Measurements from ENCODE around the gene STRADB.
"Not testable (repeated sequence)": the region's sequence is repeated elsewhere in the genome, so short reads cannot be mapped to it uniquely, and the experiment has no call there.

The STRADB gene, protein sequence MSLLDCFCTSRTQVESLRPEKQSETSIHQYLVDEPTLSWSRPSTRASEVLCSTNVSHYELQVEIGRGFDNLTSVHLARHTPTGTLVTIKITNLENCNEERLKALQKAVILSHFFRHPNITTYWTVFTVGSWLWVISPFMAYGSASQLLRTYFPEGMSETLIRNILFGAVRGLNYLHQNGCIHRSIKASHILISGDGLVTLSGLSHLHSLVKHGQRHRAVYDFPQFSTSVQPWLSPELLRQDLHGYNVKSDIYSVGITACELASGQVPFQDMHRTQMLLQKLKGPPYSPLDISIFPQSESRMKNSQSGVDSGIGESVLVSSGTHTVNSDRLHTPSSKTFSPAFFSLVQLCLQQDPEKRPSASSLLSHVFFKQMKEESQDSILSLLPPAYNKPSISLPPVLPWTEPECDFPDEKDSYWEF

DNA sequence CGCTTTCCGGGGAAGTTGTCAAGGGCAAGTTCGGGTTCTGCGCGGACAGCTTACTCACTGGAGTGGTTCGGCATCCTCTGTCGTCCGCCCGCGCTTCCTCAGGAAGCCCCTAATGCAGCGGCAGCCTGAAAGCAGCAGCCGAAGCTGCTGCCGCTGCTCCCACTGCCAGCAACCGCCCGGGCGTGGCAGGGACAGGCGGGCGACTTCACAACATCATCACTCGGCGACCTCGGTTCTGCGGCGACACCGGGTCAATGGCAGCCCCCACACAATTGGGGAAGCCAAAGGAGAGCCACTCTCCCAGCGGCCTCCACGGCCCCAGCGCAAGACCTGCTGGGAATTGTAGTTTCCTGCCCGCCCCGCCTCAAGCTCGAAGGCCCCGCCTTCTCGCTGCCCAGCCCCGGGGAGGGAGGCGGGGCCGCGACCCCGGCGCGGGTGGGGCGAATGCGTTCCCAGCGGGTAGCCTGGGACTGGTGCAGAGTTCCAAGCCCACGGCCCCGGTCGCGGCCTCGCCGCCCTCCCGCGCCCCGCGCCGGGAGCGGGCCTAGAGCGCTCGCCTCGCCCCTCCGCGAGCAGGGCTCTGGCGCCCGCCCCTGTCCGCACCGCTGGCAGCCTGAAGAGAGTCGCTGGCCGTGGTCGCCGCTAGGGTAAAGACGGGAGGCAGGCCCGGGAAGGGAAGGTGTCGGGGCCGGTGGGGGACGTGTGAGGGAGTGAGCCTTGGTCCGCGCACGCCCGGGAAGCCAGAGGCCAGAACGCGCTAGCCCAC is at the start of gene STRADB, which contains the start of gene TRAK2:
STRADB (plus strand) TSS at position 449 of the 766 bp plus-strand sequence. CDS start 3,101 bp downstream, outside the sequence.
TRAK2 (minus strand) TSS at position 167 of the 766 bp plus-strand sequence. CDS start 30,951 bp downstream, outside the sequence.
- peak; percentile 92 to 93 for DNase-seq

DNA sequence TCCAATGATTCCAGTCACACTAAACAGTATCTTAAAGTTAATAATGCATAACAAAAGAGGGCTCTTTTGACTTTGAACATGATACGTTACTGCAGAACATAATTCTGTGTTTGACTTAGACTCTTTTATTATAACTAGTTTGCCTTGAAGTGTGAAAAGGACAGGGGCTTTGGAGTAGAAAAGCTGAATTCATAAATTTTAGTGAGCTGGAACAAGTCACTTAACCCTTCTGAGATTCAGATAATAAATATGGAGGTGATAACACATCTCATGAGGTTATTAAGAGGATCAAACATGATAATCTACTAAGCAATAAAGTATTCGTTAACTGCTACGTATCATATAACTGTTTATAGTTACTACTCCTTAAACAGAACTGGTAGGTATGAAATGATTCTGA is 49.7 kb upstream of the STRADB start:
- no peak for DNase-seq

DNA sequence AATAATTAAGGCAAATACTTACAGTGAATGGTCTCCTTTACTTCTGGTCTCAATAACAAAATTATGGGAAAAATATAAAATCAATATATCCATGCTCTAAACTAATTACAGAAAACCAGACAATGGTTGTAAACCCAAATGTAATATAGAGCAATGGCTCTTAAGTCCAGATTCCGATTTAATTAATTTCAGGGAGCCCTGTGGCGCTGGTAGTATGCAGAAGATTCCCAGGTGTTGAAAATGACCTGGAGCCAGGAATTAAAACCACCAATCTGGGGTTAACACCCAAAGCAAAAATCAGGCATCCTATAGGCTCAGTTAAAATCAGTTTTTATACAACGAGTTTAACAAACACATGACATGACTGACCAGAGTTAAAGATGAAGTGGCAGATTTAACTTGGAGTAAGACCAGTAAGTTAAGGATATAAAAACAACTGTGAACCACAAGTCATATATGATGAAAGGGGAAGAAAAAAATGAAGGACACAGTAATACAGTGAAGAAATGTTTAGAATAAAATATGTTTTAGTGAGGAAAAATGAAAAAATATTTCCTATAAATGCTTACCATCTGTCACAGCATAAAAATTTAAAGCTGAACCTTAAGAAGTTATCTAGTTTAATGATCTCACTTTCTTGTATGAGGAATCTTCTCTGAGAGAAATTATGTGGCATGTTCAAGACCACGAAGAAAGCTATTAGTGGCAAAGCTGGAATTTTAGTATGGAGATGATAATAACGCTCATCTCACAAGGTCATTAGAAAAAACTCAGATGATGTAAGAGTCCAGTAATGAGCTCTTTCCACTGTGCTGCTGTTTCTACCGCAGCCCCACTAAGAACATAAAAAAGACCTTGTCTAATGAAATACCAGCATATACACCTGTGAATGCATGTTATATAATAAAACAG is 48.6 kb upstream of the STRADB start:
- no peak for DNase-seq

DNA sequence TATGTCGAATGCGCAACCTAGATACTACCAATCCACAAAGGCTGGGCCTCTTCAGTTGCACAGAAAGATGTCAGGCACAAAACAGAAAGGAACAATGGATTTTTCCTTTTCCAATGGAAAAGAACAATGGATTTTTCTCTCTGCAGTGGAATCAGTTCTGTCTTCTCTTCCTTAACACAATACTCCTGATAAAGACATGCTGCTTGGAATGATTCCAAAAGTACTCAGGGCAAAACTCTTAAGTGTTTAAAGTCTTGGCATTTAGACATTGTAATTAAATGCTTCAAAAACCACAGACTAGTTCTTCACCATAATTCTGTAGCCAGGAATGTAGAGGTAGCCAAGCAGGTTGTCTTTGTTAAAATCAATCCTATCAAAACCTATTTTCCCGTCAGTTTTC is 47.7 kb upstream of the STRADB start:
- DNase-seq = no peak

DNA sequence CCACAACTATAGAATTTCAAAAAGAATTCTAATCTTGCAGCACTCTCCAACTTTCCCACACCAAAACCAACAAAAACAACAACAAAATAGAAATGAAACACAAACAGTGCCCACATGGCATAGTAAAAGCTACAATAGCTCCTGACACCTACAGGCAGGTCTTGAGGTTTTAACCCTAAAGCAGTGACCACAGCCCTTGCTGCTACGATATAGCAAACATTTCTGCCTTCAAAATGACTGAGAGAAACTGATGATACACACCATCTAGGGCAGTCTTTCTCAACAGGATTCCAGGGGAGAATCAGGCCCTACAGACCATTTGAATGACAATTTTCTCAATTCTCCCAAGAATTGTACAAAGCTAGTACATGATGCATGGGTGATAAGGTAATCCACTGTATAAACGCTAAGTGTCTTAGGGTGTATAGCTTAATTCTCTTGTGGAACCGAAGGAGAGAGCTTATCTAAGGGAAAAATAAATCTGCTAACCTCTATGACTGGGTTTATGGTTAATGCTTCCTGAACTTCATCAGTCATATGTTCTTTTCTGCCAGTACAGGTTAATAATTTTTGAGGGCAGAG is 46.8 kb upstream of the STRADB start:
- no peak for DNase-seq

DNA sequence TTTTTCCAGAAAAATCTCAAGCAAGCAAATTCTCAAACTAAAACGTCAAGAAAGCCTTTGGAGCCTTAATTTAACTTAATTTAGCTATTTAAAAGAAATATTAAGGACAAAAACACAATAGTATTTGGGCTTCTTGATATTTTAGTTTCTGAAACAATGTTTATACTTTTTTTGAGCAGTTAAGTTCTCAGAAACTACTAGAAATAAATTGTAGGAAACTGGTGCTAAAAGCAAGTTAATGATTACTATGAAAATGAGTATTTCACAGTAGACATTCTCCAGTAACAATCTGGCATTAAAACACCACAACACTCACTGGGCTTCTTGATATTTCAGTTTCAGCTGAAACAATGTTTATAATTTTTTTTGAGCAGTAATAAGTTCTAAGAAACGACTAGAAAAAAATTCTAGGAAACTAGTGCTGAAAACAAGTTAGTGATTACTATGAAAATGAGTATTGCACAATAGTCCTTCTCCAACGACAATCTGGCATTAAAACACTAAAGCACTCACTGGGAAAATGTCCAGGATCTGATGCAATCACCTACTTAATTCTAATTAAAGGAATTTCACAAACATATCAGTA is 45.4 kb upstream of the STRADB start:
- no peak for DNase-seq

DNA sequence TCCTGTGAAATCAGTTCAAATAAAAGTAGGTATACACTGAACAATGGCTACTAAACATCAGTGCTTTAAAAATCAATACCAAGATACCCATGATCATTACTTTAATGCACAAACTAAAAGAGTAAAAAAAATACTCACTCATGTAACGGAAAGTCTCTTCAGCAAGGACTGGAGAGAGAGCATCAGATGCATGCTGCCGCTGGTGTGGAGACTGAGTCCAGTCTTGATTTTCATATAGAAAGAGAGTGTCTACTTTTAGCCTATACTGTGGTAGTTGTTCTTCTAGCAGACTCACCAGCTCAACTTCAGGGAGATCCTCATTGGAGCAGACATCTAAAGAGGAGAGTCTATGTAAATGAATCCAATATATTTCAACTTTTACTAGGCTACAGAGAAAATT is 44.3 kb upstream of the STRADB start:
- DNase-seq = no peak

DNA sequence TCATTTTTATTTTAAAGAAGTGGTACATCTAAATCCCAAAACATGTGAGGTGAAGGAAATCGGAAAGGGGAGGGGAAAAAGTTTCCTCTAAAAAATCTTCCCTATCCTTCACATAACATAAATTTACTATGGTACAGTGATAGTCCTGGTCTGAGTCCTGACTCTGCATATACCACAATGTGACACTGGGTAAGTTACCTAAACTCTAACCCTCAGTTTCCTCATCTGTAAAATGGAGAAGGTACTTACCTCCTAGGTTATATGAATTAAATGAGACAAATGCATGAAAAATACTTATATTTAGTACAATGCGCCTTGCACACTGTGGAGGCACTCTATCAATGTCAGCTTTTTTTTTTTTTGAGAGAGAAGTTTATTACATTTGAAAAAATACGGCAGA is 42.6 kb upstream of the STRADB start:
- DNase-seq = no peak

DNA sequence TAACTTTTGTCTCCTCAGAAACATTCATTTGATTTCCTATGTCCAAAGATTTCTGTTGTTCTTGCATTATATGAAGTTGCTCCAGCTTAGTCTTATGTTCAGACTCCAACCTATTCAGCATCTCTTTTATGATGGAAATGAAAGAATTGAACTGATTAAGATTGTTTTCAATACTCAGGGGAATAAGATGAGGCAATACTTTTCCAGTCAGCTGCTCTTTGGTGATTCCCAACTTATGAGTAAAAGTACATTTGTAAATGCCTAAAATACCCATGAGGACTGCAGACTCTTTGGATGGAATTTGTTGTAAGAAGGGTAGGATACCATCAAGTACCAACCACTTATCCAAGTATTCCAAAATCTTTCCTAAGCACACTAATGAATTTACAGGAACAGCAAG is 40.1 kb upstream of the STRADB start:
- no peak for DNase-seq

DNA sequence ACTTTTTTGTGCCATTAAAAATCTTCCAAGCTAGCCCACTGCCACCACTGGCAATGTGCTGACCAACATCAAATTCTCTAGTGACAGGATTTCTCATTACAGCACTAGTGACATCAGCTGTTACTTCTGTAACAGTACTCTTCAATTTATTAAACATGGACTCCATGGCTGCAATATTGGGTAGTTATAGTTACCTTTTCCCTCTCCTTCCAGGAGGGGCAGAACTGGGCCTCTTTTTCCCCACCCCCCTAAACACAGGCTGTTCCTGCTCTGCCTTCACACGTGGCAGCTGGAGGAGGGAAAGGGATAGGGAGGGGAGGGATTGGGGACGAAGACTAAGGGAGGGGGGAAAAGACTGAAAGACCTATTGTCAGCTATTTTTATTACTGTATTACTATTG is 38.4 kb upstream of the STRADB start:
- no peak for DNase-seq

DNA sequence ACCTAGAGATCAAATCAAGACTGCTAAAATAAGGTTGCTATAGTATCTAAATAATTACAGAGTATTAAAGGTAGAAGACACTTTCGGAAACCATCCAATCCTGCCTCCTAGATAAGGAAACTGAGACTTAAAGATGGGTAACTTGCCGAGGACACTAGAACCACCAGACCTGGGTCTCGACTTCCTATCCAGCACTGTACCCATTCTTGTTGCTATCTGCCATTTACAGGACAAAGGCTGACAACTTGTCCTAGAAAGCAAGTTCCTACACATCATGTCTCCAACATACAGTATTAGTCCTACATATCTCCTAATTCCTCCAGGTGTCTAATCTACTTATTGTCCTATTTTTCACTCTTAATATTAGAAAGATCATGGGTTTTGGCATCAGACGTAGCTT is 38.0 kb upstream of the STRADB start:
- DNase-seq = no peak

DNA sequence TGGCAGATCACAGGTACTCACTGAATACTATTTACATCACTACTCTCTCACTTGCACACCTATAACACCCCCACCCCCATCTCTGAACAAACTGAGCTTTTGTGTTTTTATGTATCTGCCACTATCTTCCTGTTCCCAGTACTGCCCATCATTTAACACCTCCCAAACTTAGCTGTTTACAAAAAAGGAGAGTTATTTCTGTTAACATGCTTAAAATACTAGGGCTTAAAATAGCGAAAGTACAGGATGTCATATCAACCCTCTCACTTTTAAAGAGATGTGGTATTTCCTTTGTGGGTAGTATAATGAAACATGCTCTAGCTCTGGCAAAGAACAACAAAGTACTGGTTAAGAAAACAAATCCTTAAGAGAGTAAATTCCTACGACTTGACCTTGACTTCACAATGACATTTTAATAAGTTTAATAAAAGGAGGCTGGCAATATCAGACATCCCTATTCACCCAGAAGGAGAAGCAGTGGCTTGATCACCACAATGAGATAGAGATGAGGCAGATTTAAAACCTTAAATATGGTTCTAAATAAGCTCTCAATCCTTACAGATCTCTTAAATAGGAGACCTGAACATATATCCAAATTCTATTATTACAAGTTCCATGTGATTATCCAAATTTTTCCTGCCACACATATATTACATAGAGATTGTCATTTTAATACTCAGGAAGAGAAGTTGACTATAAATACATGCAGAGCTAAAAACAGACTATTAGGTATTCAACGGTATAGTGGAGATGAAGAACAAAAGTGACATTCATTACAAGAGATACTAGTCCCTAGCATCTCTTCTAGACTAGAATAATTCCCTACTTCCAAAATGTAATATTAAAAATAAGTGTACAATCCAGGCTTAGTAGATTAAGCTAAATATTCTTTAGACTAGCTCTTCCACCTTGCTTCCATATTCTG is 37.2 kb upstream of the STRADB start:
- no peak for DNase-seq

DNA sequence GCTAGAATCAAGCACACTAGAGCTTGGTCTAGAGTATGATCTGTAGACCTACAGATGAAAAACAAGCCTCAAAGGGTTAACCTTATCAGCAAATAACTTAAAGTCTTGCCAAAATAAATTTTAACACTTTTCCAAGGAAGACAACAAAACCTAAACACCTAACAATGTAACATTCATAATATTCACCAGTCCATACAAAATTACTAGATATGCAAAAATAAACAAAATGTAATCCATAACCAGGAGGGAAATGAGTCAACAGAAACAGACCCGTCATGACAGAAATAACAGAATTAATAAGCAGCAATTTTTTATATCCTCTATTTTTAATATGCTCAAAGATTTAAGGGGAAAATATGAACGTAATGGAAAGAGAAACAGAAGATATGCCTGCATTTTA is 36.4 kb upstream of the STRADB start:
- no peak for DNase-seq

DNA sequence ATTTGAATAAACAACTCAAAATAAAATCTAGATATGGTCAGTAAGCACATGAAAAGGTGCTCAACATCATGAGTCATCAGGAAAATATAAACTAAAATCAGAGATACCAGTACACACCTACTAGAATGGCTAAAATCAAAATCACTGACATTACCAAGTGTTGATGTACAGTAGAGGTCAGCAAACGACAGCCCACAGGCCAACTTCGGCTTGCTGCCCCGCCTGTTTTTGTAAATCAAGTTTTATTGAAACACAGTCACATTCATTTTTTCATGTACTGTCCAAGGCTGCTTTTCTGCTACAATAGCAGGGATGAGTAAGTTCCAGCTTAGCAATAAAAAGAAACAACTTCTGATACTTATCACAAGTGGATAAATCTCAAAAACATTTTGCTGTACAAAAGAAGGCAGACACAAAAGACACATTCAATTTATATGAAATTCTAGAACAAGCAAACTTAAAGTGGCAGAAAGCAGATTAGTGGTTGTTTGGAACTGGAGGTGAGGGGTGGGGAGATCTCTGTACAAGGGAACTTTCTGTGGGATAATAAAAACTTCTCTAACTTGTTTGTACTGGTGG is 32.4 kb upstream of the STRADB start:
- no peak for DNase-seq

DNA sequence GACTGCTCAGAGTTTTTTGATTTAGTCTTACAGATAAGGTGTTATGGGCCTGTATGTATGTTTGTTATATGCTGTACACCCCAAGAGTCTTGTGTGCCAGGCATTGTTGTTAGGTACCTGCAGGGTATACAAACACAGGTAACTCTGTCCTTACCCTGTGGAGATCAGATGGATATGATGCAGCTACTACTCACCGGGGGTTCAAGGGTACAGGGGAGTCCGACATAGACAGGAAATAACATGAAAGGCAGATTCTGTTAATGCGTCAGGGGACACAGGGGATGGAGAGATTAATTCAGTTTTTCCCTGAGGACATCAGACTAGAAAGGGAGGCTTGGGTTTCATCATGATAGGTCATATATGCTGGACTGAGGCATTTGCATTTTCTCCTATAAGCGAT is 31.6 kb upstream of the STRADB start:
- no peak for DNase-seq

DNA sequence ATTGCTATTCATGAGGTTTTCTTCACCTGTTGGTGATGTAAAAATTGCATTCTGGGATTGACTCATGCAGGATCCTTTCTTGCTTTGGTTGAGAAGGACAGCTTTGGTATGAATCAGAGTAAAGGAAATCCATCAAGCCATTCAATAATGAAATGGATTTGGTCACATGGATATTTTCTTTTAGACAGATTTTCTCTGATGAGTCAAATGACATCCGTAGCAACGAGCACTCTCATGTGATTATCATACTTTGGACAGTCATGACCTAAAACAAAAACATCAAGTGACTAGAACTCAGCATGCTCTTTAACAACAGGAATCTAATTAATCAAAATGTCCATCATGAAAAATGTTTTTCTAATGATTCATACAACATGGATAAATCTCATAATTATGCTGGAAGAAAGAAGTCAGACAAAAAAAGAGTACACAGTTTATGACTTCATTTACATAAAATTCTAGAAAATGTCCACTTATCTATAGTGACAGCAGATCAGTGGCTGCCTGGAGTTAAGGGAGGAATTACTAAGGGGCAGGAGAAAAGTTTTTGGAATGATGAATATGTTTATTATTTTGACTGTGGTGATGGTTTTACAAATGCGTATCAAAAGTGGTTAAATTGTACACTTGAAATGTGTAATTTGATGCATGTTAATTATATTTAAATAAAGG is 31.0 kb upstream of the STRADB start:
- DNase-seq = no peak

DNA sequence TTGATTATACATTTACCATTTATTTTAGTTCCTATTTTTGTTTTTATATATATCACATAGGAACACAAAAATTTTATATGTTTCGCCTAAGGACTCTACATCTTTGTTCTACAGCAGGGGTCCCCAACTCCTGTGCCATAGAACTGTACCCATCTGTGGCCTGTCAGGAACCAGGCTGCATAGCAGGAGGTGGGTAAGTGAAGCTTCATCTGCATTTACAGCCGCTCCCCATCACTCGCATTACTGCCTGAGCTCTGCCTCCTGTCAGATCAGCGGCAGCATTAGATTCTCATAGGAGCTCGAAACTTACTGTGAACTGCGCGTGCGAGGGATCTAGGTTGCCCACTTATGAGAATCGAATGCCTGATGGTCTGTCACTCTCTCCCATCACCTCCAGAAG is 25.6 kb upstream of the STRADB start:
- no peak for DNase-seq

DNA sequence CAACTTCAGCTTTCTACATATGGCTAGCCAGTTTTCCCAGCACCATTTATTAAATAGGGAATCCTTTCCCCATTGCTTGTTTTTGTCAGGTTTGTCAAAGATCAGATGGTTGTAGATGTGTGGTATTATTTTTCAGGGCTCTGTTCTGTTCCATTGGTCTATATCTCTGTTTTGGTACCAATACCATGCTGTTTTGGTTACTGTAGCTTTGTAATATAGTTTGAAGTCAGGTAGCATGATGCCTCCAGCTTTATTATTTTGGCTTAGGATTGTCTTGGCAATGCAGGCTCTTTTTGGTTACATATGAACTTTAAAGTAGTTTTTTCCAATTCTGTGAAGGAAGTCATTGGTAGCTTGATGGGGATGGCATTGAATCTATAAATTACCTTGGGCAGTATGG is 23.2 kb upstream of the STRADB start:
- DNase-seq = not testable (repeated sequence)

DNA sequence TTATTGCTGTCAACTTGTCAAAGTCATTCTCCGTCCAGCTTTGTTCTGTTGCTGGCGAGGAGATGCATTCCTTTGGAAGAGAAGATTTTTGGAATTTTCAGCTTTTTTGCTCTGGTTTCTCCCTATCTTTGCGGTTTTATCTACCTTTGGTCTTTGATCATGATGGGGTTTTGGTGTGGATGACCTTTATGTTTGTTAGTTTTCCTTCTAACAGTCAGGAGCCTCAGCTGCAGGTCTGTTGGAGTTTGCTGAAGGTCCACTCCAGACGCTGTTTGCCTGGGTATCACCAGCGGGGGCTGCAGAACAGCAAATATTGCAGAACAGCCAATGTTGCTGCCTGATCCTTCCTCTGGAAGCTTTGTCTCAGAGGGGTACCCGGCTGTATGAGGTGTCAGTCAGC is 21.7 kb upstream of the STRADB start:
- not testable (repeated sequence) for DNase-seq

DNA sequence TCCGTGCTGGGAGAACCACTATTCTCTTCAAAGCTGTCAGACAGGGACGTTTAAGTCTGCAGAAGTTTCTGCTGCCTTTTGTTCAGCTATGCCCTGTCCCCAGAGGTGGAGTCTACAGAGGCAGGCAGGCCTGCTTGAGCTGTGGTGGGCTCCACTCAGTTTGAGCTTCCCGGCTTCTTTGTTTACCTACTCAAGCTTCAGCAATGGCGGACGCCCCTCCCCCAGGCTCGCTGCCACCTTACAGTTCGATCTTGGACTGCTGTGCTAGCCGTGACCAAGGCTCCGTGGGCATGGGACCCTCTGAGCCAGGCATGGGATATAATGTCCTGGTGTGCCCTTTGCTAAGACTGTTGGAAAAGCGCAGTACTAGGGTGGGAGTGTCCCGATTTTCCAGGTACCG is 21.2 kb upstream of the STRADB start:
- DNase-seq = not testable (repeated sequence)

All from activated CD4-positive, alpha-beta T cell treated with anti-CD3 and anti-CD28 coated beads, Interleukin-2, amount 50 U/mL, for 4 hours (primary cell).